ENCODE data around the gene ZNF346.

ZNF346 gene

GRCh38 chr5:177116631-177117373 is 94.3 kb downstream of the ZNF346 start:
- TF ChIP-seq CTCF (IDR thresholded peaks at IDR 0.05; ENCODE audit: low read depth, low read length) (no peak), MAX (IDR thresholded peaks at IDR 0.05; ENCODE audit: low read depth, low read length) (no peak), MYC (IDR thresholded peaks at IDR 0.05; ENCODE audit: low read depth, low read length) (no peak), POLR2A (IDR thresholded peaks at IDR 0.05; ENCODE audit: extremely low read depth, insufficient read length) (no peak)
- DNase-seq (ENCODE audit: low read depth), result no peak

GRCh38 chr5:177117441-177118045 is 95.0 kb downstream of the ZNF346 start:
- DNase-seq (ENCODE audit: low read depth), result no peak
- no peak overlapping the region for H3K4me3 ChIP-seq (ENCODE audit: low read depth, low read length)
- TF ChIP-seq POLR2A (IDR thresholded peaks at IDR 0.05; ENCODE audit: extremely low read depth, insufficient read length) (no peak), MYC (IDR thresholded peaks at IDR 0.05; ENCODE audit: low read depth, low read length) (no peak), CTCF (IDR thresholded peaks at IDR 0.05; ENCODE audit: low read depth, low read length) (no peak), MAX (IDR thresholded peaks at IDR 0.05; ENCODE audit: low read depth, low read length) (no peak)

More at GRCh38 chr5:177116631-177117373, 94.3 kb downstream of the ZNF346 start:
- no peak overlapping the region for H3K4me3 ChIP-seq (ENCODE audit: low read depth, low read length)

GRCh38 chr5:177122566-177122965 is 100.1 kb downstream of the ZNF346 start:
- no peak for DNase-seq (ENCODE audit: low read depth)
- no peak for TF ChIP-seq CTCF (IDR thresholded peaks at IDR 0.05; ENCODE audit: low read depth, low read length)

GRCh38 chr5:177123789-177124485 is 101.4 kb downstream of the ZNF346 start:
- TF ChIP-seq MYC (IDR thresholded peaks at IDR 0.05; ENCODE audit: low read depth, low read length), result no peak
- no peak for TF ChIP-seq POLR2A (IDR thresholded peaks at IDR 0.05; ENCODE audit: extremely low read depth, insufficient read length)
- TF ChIP-seq MAX (IDR thresholded peaks at IDR 0.05; ENCODE audit: low read depth, low read length), result no peak
- TF ChIP-seq CTCF (IDR thresholded peaks at IDR 0.05; ENCODE audit: low read depth, low read length), result no peak
- H3K4me3 ChIP-seq (ENCODE audit: low read depth, low read length), result no peak overlapping the region
- no peak for DNase-seq (ENCODE audit: low read depth)

More at GRCh38 chr5:177122566-177122965, 100.1 kb downstream of the ZNF346 start:
- H3K4me3 ChIP-seq (ENCODE audit: low read depth, low read length), result no peak overlapping the region

- no peak for TF ChIP-seq CTCF (IDR thresholded peaks at IDR 0.05; ENCODE audit: low read depth, low read length)
- no peak for TF ChIP-seq MAX (IDR thresholded peaks at IDR 0.05; ENCODE audit: low read depth, low read length)
- no peak for DNase-seq (ENCODE audit: low read depth)
- H3K4me3 ChIP-seq (ENCODE audit: low read depth, low read length), result no peak overlapping the region
These were observed 102.0 kb downstream of the ZNF346 start for GRCh38 chr5:177124486-177124991.
